OCI-LY7 (cell line): ENCODE results near the gene MMADHC.

Experiments
- EZH2phosphoT487 ChIP-seq: fragments of 200-600 bp; sonication (generic); IDR thresholded peaks from 2 replicates; pipeline ENCODE4 v1.6.1; 2018; ENCODE audit warnings: low read depth, borderline replicate concordance, mild to moderate bottlenecking, mixed run types, antibody characterized with exemption, low read length, moderate library complexity, mixed read lengths
- TF ChIP-seq, protein P1 (sequence below): fragments of 200-600 bp; sonication (generic); conservative IDR thresholded peaks from 2 replicates; pipeline ENCODE4 v1.5.1; 2014; ENCODE audit warnings: mild to moderate bottlenecking, antibody characterized with exemption, low read length, moderate library complexity, mixed read lengths

GRCh38 chr2:149538138-149538833 lies 49.3 kb downstream of the MMADHC start:
- TF ChIP-seq, protein P1, sequence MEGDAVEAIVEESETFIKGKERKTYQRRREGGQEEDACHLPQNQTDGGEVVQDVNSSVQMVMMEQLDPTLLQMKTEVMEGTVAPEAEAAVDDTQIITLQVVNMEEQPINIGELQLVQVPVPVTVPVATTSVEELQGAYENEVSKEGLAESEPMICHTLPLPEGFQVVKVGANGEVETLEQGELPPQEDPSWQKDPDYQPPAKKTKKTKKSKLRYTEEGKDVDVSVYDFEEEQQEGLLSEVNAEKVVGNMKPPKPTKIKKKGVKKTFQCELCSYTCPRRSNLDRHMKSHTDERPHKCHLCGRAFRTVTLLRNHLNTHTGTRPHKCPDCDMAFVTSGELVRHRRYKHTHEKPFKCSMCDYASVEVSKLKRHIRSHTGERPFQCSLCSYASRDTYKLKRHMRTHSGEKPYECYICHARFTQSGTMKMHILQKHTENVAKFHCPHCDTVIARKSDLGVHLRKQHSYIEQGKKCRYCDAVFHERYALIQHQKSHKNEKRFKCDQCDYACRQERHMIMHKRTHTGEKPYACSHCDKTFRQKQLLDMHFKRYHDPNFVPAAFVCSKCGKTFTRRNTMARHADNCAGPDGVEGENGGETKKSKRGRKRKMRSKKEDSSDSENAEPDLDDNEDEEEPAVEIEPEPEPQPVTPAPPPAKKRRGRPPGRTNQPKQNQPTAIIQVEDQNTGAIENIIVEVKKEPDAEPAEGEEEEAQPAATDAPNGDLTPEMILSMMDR = no peak
- TF ChIP-seq EZH2phosphoT487 = no peak
